KMS-11 (cell line): ENCODE measurements around the gene AKT2.

ENCODE experiments used
- H2AFZ ChIP-seq: fragments of 200-600 bp; sonication (generic); 2 replicates; pipeline ENCODE4 v1.6.1; 2016; ENCODE audit warnings: antibody characterized with exemption, mixed run types, low read depth
- H3K27ac ChIP-seq: fragments of 200-600 bp; sonication (generic); 2 replicates; pipeline ENCODE4 v1.6.1; 2016; ENCODE audit warnings: mild to moderate bottlenecking, mixed run types
- H3K27me3 ChIP-seq: fragments of 200-600 bp; sonication (generic); 2 replicates; pipeline ENCODE4 v1.6.1; 2017; ENCODE audit warnings: mild to moderate bottlenecking, low read depth, mixed run types, moderate library complexity; ENCODE audit not compliant: insufficient read depth
- H3K36me3 ChIP-seq: fragments of 200-600 bp; sonication (generic); 2 replicates; pipeline ENCODE4 v1.6.1; 2017; ENCODE audit warnings: mild to moderate bottlenecking, mixed run types; ENCODE audit not compliant: insufficient read depth
- H3K4me1 ChIP-seq: fragments of 200-600 bp; sonication (generic); 2 replicates; pipeline ENCODE4 v1.6.1; 2016; ENCODE audit warnings: mild to moderate bottlenecking, low read depth, mixed run types; ENCODE audit not compliant: poor library complexity, severe bottlenecking
- H3K4me2 ChIP-seq: fragments of 200-600 bp; sonication (generic); 2 replicates; pipeline ENCODE4 v1.7.0; 2016; ENCODE audit warnings: mild to moderate bottlenecking, mixed run types
- H3K4me3 ChIP-seq: fragments of 200-600 bp; sonication (generic); IDR thresholded peaks from 2 replicates; pipeline ENCODE4 v1.6.1; 2017; ENCODE audit warnings: low read depth, low read length, mixed read lengths; ENCODE audit not compliant: insufficient read depth
- H3K79me2 ChIP-seq: fragments of 200-600 bp; sonication (generic); 2 replicates; pipeline ENCODE4 v1.6.1; 2016; ENCODE audit warnings: low read depth, mixed run types; ENCODE audit not compliant: insufficient read depth
- H3K9ac ChIP-seq: fragments of 200-600 bp; sonication (generic); 2 replicates; pipeline ENCODE4 v1.6.1; 2016; ENCODE audit warnings: mild to moderate bottlenecking, mixed run types
- H4K20me1 ChIP-seq: fragments of 200-600 bp; sonication (generic); 2 replicates; pipeline ENCODE4 v1.6.1; 2016; ENCODE audit warnings: mild to moderate bottlenecking, mixed run types; ENCODE audit not compliant: insufficient read depth
- CTCF ChIP-seq: fragments of 200-600 bp; sonication (generic); conservative IDR thresholded peaks from 2 replicates; pipeline ENCODE4 v1.6.1; 2017; ENCODE audit warnings: low read depth, mild to moderate bottlenecking, antibody characterized with exemption, low read length, moderate library complexity, mixed read lengths

The AKT2 gene

GRCh38 chr19:40266119-40266518 is 19.0 kb downstream of the AKT2 start:
- Histone ChIP-seq H3K4me3 (no peak overlapping the region), H3K79me2 (peaks cover 26% of the 10 kb centered on the region; the same call in 1 of the 2 replicates), H4K20me1 (no peaks in the 10 kb centered on the region), H3K4me2 (no peak overlapping the region), H3K27me3 (no peaks in the 10 kb centered on the region), H3K27ac (no peak overlapping the region), H2AFZ (no peak overlapping the region), H3K9ac (no peak overlapping the region), H3K4me1 (no peaks in the 10 kb centered on the region), H3K36me3 (no peaks in the 10 kb centered on the region; the same call in 1 of the 2 replicates)
- TF ChIP-seq CTCF = no peak

GRCh38 chr19:40265763-40266099 is 19.4 kb downstream of the AKT2 start:
- Histone ChIP-seq H3K27me3 (no peaks in the 10 kb centered on the region), H3K4me1 (no peaks in the 10 kb centered on the region), H3K79me2 (peaks cover 26% of the 10 kb centered on the region; the same call in 1 of the 2 replicates), H3K27ac (no peak overlapping the region), H4K20me1 (no peaks in the 10 kb centered on the region), H3K4me2 (no peak overlapping the region), H3K9ac (no peak overlapping the region), H3K36me3 (no peaks in the 10 kb centered on the region; the same call in 1 of the 2 replicates), H2AFZ (no peak overlapping the region), H3K4me3 (no peak overlapping the region)
- TF ChIP-seq CTCF = no peak

GRCh38 chr19:40265055-40265762 is 19.9 kb downstream of the AKT2 start:
- TF ChIP-seq CTCF = no peak
- Histone ChIP-seq H3K4me2 (no peak overlapping the region), H3K4me1 (no peaks in the 10 kb centered on the region), H4K20me1 (no peaks in the 10 kb centered on the region), H3K27ac (no peak overlapping the region), H3K36me3 (no peaks in the 10 kb centered on the region; the same call in 1 of the 2 replicates), H2AFZ (no peak overlapping the region), H3K4me3 (no peak overlapping the region), H3K79me2 (peaks cover 26% of the 10 kb centered on the region; the same call in 1 of the 2 replicates), H3K9ac (no peak overlapping the region), H3K27me3 (no peaks in the 10 kb centered on the region)

- Histone ChIP-seq H3K27ac (no peak overlapping the region), H3K9ac (no peak overlapping the region), H3K4me3 (no peak overlapping the region), H2AFZ (no peak overlapping the region), H3K27me3 (no peaks in the 10 kb centered on the region), H4K20me1 (no peaks in the 10 kb centered on the region), H3K4me2 (no peak overlapping the region), H3K4me1 (no peaks in the 10 kb centered on the region), H3K79me2 (peaks cover 28% of the 10 kb centered on the region; the same call in 1 of the 2 replicates), H3K36me3 (no peaks in the 10 kb centered on the region; the same call in 1 of the 2 replicates)
- no peak for TF ChIP-seq CTCF
Observed at GRCh38 chr19:40264314-40265054, 20.7 kb downstream of the AKT2 start.
